ENCODE measurements around the gene PIK3R6. TPM values are rescaled to one million over a fixed set of nuclear protein-coding genes. Genes with fewer than 3 reads are reported as not detected.

The PIK3R6 gene
- not detected in 2 replicates for total RNA-seq

DNA sequence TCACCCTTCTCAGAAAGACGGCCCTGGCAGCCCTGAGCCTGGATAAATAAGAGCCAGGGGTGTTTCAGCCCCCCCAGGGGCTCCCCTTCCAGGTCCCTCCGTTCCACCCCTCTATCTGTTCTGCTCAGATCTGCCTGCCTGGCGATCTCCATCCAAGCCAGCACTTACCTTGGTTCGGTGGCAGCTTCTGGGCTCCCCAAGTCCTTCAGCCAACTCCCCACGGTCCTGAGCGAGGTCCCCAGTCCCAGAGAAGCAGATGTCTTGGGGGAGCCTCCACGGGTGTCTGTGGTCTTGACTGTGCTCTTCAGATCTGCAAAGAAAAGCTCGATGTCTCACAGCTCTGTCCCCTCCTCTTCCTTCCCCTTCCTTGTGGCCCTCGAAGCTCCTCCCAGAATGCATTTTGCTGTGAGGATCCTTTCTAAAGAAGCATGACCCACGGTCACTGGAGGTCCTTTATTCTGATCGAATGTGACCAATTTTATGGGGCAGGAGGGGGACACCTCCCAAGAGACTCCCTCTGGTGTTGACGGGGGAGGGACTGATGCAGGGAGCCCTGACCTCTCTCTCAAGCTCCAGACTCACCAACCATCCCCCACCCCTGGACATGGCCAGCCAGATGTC, at the start of gene PIK3R6:
Gene PIK3R6, minus strand, starts transcription at position 314 of the 621 bp plus-strand sequence. CDS start 17,880 bp downstream, outside the sequence.

GRCh38 chr17:8798846-8799569, 68.5 kb downstream of the PIK3R6 start, which contains the start of gene MFSD6L:
Gene MFSD6L (minus strand): TSS chr17:8799365. CDS start chr17:8799120, 245 bp downstream.

GRCh38 chr17:8758137-8758596, 109.3 kb downstream of the PIK3R6 start, which contains the start of gene SPDYE4:
Gene SPDYE4 (minus strand): TSS chr17:8758546. CDS start chr17:8758382, 164 bp downstream.

Other genes with a start within 250 kb of the PIK3R6 start
- gene MYH10, start 236.9 kb downstream of the PIK3R6 start, total RNA-seq = 36.1 and 50.4 TPM in 2 replicates
- not detected in 2 replicates for gene CCDC42, start 122.8 kb downstream of the PIK3R6 start, total RNA-seq
- gene SPDYE4, start 109.1 kb downstream of the PIK3R6 start, total RNA-seq = not detected in 2 replicates
- not detected in 2 replicates for gene MFSD6L, start 68.3 kb downstream of the PIK3R6 start, total RNA-seq
- gene PIK3R5, start 98.0 kb upstream of the PIK3R6 start, total RNA-seq = 0.23 and 0.38 TPM in 2 replicates
- 0.72 and 2.4 TPM in 2 replicates for gene NTN1, start 153.8 kb upstream of the PIK3R6 start, total RNA-seq